Brain pericyte (primary cell): Measurements from ENCODE around the gene SAA2.
"Not testable (repeated sequence)": the region's sequence is repeated elsewhere in the genome, so short reads cannot be mapped to it uniquely, and the experiment has no call there.

Experiments
- DNase-seq: peaks from one replicate; pipeline ENCODE4 v3.0.0-alpha.2; 2012; ENCODE audit warnings: low read depth, low spot score

The SAA2 gene

GRCh38 chr11:18248561-18248960, at the start of gene SAA2:
TSS of gene SAA2 (minus strand) at chr11:18248668. CDS start at chr11:18248011, 657 bp downstream.
- no peak for DNase-seq

DNA sequence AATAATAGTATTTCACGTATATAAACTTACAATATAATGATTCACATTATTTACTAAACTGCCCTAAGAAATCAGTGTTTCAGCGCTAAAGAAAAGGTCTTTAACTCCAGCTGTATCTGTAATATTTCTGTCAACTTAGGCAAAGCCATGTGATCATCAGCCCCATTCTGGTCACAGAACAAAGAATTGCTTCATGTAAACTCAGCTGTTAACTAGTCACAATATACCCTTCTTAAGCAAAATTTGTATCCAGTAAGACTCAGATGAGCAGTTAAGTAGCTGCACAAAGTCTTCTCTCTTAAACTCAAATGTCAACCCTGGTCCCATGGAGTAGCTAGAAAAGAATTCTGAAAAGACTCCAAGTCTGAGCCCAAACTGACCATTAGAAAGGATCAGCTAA, 46.8 kb upstream of the SAA2 start:
- no peak for DNase-seq

DNA sequence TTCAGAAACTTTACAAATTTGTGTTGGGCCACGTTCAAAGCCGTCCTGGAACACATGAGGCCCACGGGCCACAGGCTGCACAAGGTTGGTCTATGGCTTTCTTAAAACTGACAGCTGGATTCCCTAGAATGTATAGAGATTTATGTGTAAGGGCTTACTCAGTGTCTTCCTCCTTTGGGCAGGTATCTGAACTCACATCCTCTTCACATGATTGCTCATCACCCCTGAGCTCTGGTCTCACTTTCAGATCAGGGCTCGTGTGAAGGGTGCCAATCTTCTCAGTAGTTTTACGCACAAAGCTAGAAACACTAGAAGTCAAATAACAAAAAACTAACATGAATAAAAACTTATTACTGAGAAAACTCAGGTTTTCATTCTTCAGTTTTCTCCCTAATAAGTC, 46.4 kb upstream of the SAA2 start:
- DNase-seq, result no peak

GRCh38 chr11:18288911-18289310, 40.4 kb upstream of the SAA2 start:
- DNase-seq, result no peak

GRCh38 chr11:18285841-18286240, 37.4 kb upstream of the SAA2 start:
- no peak for DNase-seq

- no peak for DNase-seq
Observed at GRCh38 chr11:18282626-18283025, 34.2 kb upstream of the SAA2 start.

- DNase-seq, result no peak
Observed at GRCh38 chr11:18280438-18281045, 32.1 kb upstream of the SAA2 start.

DNA sequence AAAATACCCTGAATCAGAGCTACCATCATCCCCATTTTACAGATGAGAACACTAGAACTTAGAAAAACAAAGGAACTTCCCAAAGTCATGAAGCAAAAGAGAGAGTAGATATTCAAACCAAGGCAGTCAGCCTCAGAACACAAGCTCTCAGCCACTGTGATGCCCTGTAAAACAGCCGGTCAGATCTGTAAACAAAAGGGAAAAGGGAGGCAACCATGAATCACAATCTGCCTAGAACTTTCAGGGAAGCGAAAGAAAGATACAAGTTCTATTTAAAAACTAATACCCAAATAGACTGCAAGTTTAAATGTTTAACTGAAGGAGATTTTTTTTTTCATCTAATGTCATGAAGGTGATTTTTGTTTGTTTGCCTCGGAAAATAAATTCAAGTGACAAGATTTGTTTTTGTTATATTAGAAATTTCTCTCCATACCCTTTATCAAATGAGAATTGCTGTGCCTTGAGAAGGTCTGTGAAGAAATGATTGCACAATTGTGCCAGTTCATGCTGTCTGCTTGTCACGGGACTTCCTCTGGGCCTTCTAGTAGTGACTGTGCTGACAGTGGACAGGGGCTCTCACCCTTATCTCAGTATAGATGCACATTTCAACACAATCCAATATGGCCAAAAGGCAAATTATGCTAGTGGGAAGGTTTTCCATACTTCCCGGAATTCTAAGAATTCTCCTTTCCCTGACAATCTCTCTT, 29.2 kb upstream of the SAA2 start:
- no peak for DNase-seq

GRCh38 chr11:18271206-18271605, 22.7 kb upstream of the SAA2 start:
- DNase-seq, result no peak

DNA sequence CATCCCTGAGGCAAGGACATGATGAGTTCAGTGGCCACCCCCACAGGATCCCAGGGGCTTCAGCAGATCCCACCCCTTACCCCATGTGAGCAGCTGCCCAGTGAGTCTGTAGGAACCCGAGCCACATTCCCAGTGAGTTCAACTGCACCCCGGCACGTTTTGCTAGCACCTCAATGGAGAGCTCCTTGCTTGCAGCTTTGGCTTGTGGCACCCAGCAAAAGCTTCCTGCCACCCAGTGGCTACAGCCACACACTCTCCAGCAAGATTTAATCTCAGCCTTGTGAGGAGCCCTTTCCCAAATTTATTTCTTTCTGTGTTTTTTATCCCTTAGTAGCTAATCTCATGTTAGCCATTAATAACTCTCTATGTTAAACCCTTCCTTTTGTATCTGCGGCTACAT, 21.6 kb upstream of the SAA2 start:
- DNase-seq, result no peak

- not testable (repeated sequence) for DNase-seq
Observed at GRCh38 chr11:18269252-18269651, 20.8 kb upstream of the SAA2 start.

DNA sequence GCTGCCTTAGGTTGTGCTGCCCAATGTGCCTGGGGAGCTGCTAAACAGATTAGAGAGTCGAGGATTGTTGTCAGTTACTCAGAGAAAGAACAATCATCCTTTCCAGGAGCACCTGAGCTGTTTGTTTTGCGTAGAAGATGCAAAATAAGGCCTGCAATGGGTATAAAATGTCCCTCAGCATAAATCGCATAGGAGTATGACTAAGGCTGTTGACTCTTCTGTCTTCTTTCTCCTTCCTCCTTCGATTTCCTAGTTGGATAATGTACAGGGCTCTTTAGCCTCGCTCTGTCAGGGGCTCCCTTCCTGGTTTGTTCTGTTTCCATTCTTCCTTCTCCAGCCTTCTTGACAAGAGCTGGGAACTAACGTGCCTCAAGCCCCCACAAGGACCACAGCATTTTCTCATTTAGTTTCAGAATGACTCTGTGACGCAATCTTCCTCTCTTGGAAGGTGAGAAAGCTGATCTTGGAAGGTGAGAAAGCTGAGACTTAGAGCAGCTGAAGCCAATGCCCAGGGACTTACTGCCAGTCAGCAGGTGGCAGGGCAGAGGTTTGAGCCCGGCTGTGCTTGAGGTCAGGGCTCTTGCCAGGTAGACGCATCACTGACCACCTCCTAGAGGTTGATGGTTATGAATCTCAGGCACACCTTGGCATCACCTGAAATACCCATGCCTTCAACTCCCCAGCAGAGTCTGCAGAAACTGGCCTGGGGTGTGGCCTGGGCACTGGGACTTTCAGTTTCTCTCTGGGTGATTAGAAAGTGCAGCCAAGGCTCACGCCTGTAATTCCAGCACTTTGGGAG, 19.1 kb upstream of the SAA2 start:
- DNase-seq, result not testable (repeated sequence)

DNA sequence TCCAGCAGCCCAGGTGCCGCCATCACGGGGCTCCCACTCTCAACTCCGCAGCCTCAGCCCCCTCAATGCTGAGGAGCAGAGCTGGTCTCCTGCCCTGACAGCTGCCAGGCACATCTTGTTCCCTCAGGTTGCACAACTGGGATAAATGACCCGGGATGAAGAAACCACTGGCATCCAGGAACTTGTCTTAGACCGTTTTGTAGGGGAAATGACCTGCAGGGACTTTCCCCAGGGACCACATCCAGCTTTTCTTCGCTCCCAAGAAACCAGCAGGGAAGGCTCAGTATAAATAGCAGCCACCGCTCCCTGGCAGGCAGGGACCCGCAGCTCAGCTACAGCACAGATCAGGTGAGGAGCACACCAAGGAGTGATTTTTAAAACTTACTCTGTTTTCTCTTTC, 17.5 kb upstream of the SAA2 start, which contains the start of gene SAA1:
SAA1 (plus strand) TSS at position 316 of the 400 bp plus-strand sequence. CDS start 624 bp downstream, outside the sequence.
- no peak for DNase-seq

DNA sequence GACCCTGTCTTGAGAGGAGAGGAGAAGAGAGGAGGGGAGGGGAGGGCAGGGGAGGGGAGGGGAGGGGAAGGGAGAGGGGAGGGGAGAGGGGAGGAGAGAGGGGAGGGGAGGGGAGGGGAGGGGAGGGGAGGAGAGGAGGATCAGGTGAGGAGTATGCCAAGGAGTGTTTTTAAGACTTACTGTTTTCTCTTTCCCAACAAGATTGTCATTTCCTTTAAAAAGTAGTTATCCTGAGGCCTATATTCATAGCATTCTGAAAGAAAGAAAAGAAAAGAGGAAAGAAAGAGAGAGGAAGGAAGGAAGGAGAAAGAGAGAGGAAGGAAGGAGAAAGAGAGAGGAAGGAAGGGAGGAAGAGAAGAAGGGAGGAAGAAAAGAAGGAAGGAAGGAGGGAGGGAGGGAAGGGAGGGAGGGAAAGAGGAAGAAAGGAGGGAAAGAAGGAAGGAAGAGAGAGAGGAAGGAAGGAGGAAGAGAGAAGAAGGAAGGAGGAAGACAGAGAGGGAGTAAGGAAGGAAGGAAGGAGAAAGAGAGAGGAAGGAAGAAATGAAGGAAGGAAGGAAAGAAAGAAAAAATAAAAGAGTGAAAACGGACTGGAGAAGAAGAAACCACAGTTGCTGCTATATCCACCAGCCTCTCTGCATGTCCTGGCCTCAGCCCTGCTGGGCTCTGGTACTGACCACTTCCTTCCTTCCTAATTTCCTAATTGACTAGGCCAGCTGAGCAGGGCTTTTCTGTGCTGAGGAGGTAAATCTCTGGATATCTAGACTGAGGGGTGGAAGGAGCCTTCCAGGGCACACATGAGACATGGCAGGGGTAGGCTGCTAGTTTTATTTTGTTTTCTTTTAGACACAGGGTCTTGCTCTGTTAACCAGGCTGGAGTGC, 16.4 kb upstream of the SAA2 start:
- no peak for DNase-seq

- DNase-seq, result no peak
Observed at GRCh38 chr11:18264035-18264434, 15.6 kb upstream of the SAA2 start.

- DNase-seq, result not testable (repeated sequence)
Observed at GRCh38 chr11:18262681-18263350, 14.3 kb upstream of the SAA2 start.

- DNase-seq, result no peak
Observed at GRCh38 chr11:18261721-18262120, 13.3 kb upstream of the SAA2 start.

- no peak for DNase-seq
Observed at GRCh38 chr11:18259259-18259658, 10.8 kb upstream of the SAA2 start.

GRCh38 chr11:18254781-18255361, 6.4 kb upstream of the SAA2 start:
- no peak for DNase-seq

- DNase-seq, result no peak
Observed at GRCh38 chr11:18253778-18254338, 5.4 kb upstream of the SAA2 start.
